Activated gamma-delta T cell (primary cell): Measurements from ENCODE around the gene KIF21B.
"Not testable (repeated sequence)": the region's sequence is repeated elsewhere in the genome, so short reads cannot be mapped to it uniquely, and the experiment has no call there.

Experiments
- DNase-seq: peaks from one replicate; lab custom pipeline; 2025; lab: John Stamatoyannopoulos, UW

The KIF21B gene

GRCh38 chr1:200972985-200973742 is 50.4 kb downstream of the KIF21B start:
- DNase-seq: no peak

GRCh38 chr1:200971955-200972711 is 51.4 kb downstream of the KIF21B start:
- DNase-seq: no peak

- no peak for DNase-seq
These were observed 52.0 kb downstream of the KIF21B start for GRCh38 chr1:200971428-200971903.

DNA sequence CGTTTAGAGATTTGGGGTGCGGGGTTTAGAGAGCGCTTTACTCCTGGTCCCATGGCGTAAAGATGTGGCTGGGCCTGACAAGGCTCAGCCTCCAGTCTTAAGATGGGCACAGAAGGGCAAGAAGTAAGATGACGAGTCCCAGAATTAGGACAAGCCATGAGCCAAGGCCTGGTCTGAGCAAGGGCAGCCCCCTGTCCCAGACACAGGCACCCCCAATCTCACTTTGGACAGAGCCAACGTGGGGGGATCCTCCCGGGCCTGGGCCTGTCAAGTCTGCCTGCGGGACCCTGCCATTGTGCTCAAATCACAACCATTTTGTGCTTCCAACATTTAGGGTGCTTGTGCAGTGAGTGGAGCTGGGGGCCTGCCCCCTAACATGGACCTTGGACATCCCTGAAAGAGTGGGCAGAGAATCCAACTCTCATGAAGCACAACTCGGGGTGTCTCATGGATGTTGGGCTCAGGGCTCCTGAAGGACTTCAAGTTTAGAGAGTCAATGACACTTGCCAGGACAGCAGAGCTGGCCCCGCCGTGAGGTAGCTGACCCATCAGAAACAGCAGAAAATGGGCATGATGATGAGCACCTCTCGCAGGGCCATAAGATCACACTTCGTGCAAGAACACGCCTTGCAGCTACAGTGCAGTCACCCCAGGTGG is 52.6 kb downstream of the KIF21B start:
- no peak for DNase-seq

DNA sequence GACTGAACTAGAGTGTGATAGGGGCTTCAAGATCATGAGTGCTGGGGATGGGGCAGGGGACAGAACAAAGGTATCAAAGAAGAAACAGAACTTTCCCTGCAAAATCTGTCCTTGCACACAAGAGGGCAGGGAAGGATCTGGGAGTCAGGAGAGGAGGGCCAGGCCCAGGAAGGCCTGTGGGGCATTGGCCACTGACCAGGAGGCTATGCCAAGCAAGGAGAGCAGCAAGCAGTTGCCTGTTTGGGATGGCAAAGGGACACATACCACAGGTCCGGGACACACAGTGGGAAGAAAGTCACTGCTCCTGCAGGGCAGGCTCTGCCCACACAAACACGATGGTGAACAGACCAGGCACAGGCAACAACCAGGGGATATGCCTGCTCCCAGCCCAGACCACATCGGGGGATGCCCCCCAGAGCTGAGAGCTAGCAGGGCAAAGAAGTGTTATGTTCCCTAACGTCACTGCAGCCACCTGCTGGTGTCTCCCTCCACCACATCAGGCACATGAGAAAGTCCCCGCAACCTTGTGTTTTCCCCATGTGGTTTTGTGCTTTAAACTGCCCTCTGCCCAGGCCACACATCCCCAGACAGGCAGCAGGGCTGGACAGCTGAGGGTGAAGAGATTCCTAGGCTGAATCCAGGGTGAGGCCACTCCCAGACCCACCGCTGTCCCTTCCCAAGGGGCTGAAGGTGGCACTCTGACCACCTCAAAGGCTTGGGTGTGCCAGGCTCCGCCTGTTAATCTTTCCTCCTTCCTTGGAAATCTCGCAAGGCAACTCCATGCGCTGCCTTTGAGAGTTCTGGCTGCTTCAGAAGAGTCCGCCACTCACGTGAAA is 53.6 kb downstream of the KIF21B start:
- no peak for DNase-seq

DNA sequence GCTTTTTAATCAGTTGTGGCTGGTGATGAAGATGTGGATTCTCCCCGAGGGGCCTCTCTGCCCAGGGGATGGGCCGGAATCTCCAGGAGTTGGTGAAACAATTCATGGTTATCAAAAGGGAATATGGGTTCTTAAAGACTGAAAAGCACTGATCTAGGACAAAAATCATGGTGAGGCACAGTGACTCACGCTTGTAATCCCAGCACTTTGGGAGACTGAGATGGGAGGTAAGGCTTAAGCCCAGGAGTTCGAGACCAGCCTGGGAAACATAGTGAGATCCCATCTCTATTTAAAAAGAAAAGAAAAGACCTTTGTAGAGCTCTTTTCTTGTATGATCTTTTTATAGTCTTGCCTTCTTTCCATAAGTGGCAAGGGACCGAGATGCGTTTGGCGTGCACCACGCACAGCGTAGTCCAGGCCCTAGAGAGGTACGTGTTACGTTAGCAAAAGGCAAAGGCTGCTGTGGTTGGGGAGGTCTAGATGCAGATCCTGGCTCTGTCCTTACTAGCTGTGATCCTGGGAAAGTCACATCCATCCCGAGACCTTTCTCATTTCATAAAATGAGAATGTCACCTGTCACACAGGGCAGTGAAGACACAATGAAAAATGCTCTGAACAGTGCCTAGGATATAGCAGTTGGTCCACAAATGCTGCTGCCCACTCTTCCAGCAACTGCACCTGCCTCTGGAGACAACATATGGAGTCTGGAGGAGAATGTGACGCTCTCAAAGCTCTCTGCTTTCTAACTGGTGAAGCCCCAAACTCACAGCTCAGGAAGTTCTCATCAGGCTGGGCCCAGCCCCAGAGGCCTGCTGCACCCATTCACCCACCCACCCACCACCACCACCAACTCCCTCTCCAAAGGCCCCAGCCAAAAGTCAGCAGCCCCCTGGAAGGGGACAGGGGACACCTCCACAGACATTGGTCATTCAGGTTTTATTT is 54.8 kb downstream of the KIF21B start:
- no peak for DNase-seq

DNA sequence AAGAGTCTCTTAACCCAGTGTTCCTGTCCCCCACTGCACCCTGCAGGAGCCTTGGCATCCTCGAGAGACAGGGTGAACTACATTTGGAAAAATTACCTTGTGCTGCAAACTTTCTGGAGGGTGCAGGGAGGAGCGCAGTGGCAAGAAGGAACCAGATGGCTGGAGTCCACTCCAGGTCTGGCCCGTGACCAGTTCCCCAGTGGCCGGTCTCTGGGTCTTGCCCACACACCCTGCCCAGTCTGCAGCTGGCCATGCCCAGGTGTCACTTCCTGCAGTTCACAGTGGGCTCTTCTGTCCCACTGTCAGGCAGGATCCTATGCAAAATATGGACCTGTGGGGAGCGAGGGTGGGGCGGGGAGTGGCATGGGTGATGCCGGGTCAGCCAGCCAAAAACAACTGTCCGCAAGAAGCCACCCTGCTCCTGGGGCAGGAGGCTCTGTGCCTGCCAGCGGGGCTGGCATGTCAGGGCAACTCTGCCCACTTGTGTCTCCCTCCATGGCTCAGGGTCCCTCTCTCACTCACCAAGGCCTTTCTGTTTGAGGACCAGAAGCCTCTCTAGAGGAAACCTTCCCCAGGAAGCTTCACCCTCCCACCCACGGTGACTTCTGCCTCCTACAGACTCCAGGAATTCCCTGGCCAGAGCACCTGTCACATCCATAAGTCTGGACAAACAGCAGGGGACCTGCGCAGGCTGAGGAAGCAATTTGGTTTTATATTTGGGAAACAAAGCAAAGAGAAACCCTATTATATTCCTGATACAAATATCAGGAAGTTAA is 55.6 kb downstream of the KIF21B start:
- DNase-seq: no peak

DNA sequence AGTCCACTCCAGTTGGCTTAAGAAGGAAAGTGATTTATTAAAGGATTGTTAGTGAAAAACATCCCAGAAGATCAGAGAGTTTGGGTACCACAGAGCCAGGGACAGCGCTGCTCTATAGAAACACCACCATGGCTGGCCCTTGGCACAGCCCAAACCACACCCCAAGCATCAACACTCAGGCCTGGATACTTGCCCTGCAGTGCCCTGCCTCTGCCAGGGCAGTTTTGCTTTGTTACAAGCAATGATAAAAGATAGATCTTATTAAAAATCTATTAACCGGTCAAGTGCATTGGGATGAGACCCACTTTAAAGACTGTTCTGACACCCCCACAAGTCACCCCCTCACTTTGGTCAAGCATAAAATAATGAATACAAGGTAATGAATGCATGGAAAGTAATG is 56.6 kb downstream of the KIF21B start:
- DNase-seq: no peak

GRCh38 chr1:200965111-200965805 is 58.3 kb downstream of the KIF21B start:
- no peak for DNase-seq

DNA sequence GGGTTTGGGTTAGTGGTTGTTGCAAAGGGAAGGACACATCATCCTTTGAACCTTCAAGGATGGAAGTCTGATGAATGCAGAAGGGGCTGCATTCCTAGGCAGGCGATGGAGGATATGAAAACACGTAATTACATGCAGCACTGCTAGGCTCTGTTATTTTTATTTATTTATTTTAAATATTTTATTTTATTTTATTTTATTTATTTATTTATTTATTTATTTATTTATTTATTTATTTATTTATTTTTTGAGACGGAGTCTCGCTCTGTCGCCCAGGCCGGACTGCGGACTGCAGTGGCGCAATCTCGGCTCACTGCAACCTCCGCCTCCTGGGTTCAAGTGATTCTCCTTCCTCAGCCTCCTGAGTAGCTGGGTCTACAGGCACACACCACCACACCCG is 59.6 kb downstream of the KIF21B start:
- DNase-seq: not testable (repeated sequence)

DNA sequence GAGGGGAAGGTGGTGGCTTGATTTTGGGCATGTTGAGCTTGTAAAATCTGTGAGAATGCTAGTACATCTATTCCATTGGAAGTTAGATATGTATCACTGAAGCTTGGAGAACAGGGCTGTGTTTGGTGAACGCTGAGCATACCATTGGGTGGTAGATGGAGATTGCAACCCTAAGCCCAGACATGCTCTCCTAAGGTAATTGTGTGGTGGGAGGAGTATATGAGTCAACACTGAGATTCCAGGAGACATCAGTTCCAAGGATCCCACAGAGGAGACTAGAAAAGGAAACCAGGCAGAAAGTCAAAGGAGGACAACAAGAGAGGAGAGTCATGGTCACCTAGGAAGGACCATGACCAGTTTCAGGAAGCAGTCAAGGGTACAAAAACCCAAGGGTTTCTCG is 60.4 kb downstream of the KIF21B start:
- DNase-seq: no peak

GRCh38 chr1:200962631-200963030 is 60.9 kb downstream of the KIF21B start:
- DNase-seq: no peak

DNA sequence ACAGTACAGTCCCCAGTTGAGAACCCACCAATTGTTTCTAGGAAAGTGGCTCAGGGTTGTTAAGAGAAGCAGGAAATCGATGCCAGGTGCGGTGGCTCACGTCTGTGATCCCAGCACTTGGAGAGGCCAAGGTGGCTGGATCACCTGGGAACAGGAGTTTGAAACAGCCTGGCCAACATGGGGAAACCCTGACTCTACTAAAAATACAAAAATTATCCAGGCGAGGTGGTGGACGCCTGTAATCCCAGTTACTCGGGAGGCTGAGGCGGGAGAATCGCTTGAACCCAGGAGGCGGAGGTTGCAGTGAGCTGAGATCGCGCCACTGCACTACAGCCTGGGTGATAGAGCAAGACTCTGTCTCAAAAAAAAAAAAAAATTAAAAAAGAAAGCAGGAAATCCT is 61.4 kb downstream of the KIF21B start:
- not testable (repeated sequence) for DNase-seq

DNA sequence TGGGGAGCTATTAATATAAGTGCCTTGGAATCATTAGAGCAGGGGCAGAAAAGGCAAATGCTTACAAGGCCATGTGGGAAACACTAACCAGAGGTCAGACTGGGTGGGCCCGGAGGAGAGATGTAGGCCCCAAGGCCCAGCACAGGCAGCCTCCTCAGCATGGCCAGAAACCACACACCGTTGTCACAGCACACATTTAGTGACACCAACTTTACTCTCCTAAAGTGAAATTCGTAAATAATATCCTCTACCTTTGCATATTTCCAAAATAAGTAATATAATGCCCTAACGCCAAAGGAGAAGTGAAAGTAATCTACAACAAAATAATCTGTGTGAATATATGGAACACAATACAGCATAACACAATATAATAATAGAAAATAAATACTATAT is 62.6 kb downstream of the KIF21B start:
- no peak for DNase-seq

DNA sequence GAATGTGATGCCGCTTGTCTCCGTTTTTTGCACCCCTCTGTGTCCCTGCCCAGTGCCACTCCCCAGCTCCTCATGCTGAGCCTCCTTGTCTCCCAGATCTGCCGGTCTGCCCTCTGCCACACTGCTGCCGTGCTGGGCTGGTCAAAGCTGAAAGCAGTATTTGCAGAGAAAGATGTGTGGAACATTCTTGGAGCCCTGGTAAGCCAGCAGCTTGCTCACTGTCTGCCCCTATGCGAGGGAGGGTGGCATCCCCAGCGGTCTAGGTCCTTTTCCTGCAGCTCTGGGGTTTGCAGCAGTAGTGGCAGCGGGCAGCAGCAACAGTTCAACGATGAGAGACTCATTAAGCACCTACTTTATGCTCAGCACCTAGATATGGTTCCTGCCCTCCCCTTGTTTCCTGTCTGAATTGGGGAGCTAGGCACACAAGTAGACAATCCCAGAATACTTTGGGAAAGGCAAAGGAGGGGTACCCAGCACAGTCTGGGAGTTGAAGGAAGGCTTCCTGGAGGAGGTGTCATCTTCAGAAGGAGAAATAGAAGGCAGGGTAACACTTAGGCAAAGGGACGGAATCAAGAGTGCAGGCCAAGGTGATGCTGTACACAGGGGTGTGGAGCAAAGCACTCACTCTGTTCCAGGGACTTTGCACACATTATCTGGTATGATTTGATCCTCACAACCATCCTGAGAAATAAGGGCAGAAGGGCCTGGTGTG is 63.1 kb downstream of the KIF21B start:
- no peak for DNase-seq

DNA sequence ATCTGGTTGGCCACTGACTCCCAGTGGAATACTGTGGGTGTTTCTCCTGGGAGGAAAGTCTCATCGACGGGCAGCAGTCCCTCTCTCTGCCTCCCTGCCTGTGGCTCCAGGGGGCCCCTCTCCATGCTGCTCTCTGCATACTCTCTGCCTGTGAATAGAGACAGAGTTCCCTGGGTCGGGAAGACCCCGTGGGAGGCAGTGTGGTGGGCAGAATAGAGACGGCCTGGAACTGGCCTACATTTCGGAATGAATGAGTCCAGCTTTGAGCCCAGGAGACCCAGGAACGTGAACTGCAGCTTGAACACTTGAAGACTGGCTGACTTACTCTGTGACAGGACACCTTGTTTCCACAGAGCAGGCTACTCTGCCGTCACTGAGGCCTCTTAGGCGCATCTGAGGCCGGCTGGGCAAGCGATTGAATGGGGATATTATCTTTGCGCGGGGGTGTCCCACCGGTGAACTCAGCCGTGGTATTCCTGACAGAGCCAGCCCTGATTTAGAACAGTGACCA is 64.0 kb downstream of the KIF21B start:
- DNase-seq: no peak

- DNase-seq: no peak
These were observed 64.9 kb downstream of the KIF21B start for GRCh38 chr1:200958597-200958996.

DNA sequence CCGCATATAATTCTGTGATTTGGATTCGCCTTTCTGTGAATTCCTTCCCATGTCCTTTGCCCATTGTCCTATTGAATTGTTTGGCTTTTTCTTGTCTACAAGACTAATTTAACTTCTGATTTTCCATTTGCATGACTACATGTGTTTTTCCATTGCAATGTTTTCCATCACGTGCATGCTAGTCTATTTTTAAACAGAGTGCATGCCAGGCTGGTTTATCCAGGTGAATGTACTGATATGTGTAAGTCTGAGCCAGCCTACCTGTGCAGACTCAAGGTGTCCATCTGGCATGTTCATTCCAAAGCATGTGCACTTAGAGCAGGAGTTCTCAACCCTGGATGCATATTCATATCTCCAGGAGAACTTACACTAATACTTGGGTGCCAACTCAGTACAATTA is 69.1 kb downstream of the KIF21B start:
- no peak for DNase-seq
